Glutamatergic neuron (in vitro differentiated cells): ENCODE data around the gene CATSPER4. TPM values are rescaled to one million over a fixed set of nuclear protein-coding genes. Genes with fewer than 3 reads are reported as not detected.

Source experiments
- DNase-seq: peaks from one replicate; pipeline ENCODE4 v3.0.0; 2022
- H3K27ac Mint-ChIP-seq: one replicate; pipeline ENCODE4 v1.8.0; 2020; ENCODE audit warnings: mild to moderate bottlenecking, mixed read lengths, inconsistent platforms; ENCODE audit not compliant: unreplicated experiment
- H3K27me3 Mint-ChIP-seq: one replicate; pipeline ENCODE4 v1.8.0; 2020; ENCODE audit warnings: mild to moderate bottlenecking, moderate library complexity, mixed read lengths, inconsistent platforms; ENCODE audit not compliant: unreplicated experiment
- H3K36me3 Mint-ChIP-seq: one replicate; pipeline ENCODE4 v1.8.0; 2020; ENCODE audit warnings: mild to moderate bottlenecking, mixed read lengths, inconsistent platforms; ENCODE audit not compliant: unreplicated experiment
- H3K4me1 Mint-ChIP-seq: one replicate; pipeline ENCODE4 v1.8.0; 2020; ENCODE audit warnings: mild to moderate bottlenecking, low read depth, mixed read lengths, inconsistent platforms; ENCODE audit not compliant: unreplicated experiment
- H3K4me3 Mint-ChIP-seq: one replicate; pipeline ENCODE4 v1.8.0; 2020; ENCODE audit warnings: mild to moderate bottlenecking, mixed read lengths, inconsistent platforms; ENCODE audit not compliant: unreplicated experiment
- H3K9me3 Mint-ChIP-seq: one replicate; pipeline ENCODE4 v1.8.0; 2020; ENCODE audit warnings: mild to moderate bottlenecking, moderate library complexity, mixed read lengths, inconsistent platforms; ENCODE audit not compliant: unreplicated experiment
- total RNA-seq: library from RNA; stranded (reverse); fragmentation: NEBNext Ultra II Directional; extraction: Animal tissue kit (Norgen Biotek cat#: 25700); gene quantifications from one replicate; pipeline ENCODE4 v1.2.1, GENCODE V29; 2021; ENCODE audit not compliant: unreplicated experiment
- TF ChIP-seq, protein P1 (sequence below): fragments of 200-600 bp; sonication (generic); IDR thresholded peaks from one replicate; pipeline ENCODE4 v1.5.0; 2021; ENCODE audit not compliant: partially characterized antibody, unreplicated experiment

Gene CATSPER4
- total RNA-seq, 1 donor from 2014 or later: not detected

DNA sequence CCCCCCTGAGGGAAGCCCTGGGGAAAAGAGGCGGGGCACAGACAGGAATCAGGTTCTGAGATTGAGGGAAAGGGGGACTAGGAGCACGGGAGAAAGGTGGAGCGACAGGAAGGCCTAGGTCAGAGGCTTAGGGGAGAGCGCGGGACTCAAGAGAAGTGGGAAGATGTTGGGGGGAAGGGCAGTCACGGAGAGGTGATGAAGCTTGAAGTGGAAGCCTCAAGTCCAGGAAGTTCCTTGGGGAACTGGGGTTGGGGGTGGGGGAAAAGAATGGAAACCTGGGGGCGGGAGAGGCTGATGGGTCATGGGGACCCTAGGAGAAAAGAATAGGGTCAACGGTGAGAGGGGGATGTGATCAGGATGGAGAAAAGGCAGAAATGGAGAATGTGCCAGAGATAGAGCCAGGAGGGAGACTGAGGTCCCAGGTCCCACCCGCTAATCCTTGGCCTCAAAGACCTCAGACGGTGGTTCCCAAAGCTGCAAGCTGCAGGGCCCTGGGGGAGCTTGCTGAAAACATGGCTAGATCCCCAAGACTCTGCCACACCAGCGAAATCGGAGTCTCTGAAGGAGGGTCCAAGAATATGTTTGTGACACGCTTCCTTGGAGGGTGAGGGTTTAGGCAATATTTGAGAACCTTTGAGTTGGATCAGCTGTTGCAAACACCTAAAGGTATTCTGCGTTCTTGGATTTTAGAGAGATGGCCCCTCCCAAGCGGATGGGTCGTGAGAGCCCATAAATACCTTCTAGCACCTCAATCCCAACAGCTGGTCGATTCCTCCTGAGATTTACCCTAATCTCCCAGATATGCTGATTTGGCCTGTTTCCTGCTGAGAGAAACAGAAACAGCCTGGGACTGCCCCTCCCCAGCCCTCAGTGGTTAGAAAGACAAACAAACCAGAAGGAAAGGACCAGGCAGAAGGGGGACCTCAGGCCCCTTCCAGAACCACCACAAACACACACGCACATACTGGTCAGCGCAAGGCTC, 25.2 kb upstream of the CATSPER4 start:
- peaks cover 15% of the 10 kb centered on the region for H3K4me1 Mint-ChIP-seq
- H3K27ac Mint-ChIP-seq: peak overlapping the region; percentile 70
- H3K9me3 Mint-ChIP-seq: peaks cover 5% of the 10 kb centered on the region
- peaks cover 19% of the 10 kb centered on the region for H3K27me3 Mint-ChIP-seq
- peak overlapping the region; percentile 84 for H3K4me3 Mint-ChIP-seq
- no peaks in the 10 kb centered on the region for H3K36me3 Mint-ChIP-seq
- TF ChIP-seq, protein P1, sequence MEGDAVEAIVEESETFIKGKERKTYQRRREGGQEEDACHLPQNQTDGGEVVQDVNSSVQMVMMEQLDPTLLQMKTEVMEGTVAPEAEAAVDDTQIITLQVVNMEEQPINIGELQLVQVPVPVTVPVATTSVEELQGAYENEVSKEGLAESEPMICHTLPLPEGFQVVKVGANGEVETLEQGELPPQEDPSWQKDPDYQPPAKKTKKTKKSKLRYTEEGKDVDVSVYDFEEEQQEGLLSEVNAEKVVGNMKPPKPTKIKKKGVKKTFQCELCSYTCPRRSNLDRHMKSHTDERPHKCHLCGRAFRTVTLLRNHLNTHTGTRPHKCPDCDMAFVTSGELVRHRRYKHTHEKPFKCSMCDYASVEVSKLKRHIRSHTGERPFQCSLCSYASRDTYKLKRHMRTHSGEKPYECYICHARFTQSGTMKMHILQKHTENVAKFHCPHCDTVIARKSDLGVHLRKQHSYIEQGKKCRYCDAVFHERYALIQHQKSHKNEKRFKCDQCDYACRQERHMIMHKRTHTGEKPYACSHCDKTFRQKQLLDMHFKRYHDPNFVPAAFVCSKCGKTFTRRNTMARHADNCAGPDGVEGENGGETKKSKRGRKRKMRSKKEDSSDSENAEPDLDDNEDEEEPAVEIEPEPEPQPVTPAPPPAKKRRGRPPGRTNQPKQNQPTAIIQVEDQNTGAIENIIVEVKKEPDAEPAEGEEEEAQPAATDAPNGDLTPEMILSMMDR: no peak
- DNase-seq: no peak

- Mint-ChIP-seq H3K27ac (peak overlapping the region; percentile 63), H3K9me3 (peaks cover 5% of the 10 kb centered on the region), H3K27me3 (peaks cover 19% of the 10 kb centered on the region), H3K4me3 (no peak overlapping the region), H3K4me1 (peaks cover 18% of the 10 kb centered on the region), H3K36me3 (no peaks in the 10 kb centered on the region)
- TF ChIP-seq, protein P1: no peak
- no peak for DNase-seq
Measured at GRCh38 chr1:26166719-26167281, 23.6 kb upstream of the CATSPER4 start.

DNA sequence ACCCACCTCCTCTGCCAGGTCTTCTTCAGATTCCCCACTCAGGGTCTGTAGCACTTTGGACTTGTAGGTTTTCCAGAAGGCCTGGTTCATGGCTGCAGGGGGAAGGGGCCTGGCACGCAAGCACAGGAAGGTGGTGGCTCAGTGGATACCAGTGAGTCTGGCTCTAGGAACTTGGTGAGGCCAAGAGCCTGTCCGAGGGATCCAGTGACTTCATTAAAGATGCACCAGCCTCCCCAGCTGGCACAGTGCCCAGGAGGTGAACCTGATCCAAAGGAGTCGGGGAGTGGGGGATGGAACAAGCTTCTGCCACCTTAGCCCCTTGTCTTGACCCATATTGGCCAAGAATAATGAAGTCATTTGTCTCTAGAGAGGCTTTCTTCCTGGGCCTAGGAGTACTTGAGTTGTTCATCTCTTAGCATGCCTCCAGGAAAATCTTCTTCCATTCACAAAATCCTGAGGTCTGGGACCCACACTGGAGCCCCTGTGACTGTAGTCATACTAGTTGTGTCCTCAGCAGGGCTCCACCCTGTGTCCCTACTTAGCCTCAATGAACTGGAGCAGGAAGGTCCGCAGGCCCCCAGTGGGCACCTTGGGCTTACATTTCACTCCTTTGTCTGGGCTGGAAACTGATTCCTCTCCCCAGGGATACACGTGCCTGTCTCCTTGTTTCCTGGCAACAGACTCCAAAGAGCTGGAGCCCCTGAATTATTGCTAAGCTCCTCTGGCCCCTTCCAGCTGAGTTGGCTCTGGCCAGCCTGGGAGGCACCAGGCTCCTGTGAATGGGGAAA, 21.8 kb upstream of the CATSPER4 start, which contains the start of gene C1orf232:
Gene C1orf232 (minus strand): TSS at position 554 of the 788 bp plus-strand sequence. CDS start 464 bp downstream, at position 90.
- H3K4me3 Mint-ChIP-seq: peak within 1 kb of the TSS; percentile 93
- H3K9me3 Mint-ChIP-seq: peaks cover 3% of the 10 kb centered on the region
- no peak for DNase-seq
- TF ChIP-seq, protein P1: no peak
- no peaks in the 10 kb centered on the region for H3K36me3 Mint-ChIP-seq
- H3K27ac Mint-ChIP-seq: peak within 1 kb of the TSS; percentile 48
- peaks cover 17% of the 10 kb centered on the region for H3K27me3 Mint-ChIP-seq
- peaks cover 18% of the 10 kb centered on the region for H3K4me1 Mint-ChIP-seq

DNA sequence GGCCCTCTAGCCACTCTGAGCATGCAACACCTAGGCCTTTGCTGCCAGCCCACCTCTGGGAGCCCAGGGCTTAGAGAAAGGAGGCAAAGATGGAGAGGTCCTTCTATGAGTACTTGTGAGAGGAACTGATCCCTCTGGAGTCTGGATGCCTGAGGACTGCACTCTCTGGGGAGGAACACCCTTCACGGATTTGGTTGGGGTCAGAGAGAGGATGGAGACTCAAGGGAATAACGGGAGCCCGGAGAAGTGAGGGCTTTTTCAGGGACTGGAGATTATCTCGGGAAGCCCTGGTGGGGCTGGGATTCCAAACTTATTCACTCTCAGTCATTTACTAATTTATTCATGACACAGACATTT, 21.2 kb upstream of the CATSPER4 start:
- H3K9me3 Mint-ChIP-seq: peaks cover 3% of the 10 kb centered on the region
- H3K27me3 Mint-ChIP-seq: peaks cover 17% of the 10 kb centered on the region
- no peak for DNase-seq
- no peaks in the 10 kb centered on the region for H3K36me3 Mint-ChIP-seq
- peaks cover 18% of the 10 kb centered on the region for H3K4me1 Mint-ChIP-seq
- TF ChIP-seq, protein P1: no peak
- no peak overlapping the region for H3K27ac Mint-ChIP-seq
- peak overlapping the region; percentile 67 for H3K4me3 Mint-ChIP-seq
